Measurements from ENCODE around the gene CNN2.

CNN2 gene

GRCh38 chr19:1025960-1026782 is at the start of gene CNN2:
Gene CNN2 (plus strand): TSS chr19:1026608. CDS start chr19:1026662, 54 bp downstream.
- no peak for FAIRE-seq

GRCh38 chr19:977058-977464 is 49.3 kb upstream of the CNN2 start:
- no peak for TF ChIP-seq CTCF (IDR thresholded peaks at IDR 0.05; ENCODE audit: insufficient read depth, missing control alignments)
- DNase-seq (ENCODE audit: insufficient read length, low spot score), result no peak
- no peak for FAIRE-seq

More at GRCh38 chr19:1025960-1026782, at the start of gene CNN2:
- TF ChIP-seq CTCF (IDR thresholded peaks at IDR 0.05; ENCODE audit: insufficient read depth, missing control alignments), result no peak
- DNase-seq (ENCODE audit: insufficient read length, low spot score), result peak; percentile 91

GRCh38 chr19:979318-979741 is 47.1 kb upstream of the CNN2 start:
- FAIRE-seq (no peak), DNase-seq (ENCODE audit: insufficient read length, low spot score) (no peak)
- TF ChIP-seq CTCF (IDR thresholded peaks at IDR 0.05; ENCODE audit: insufficient read depth, missing control alignments), result no peak

- TF ChIP-seq CTCF (IDR thresholded peaks at IDR 0.05; ENCODE audit: insufficient read depth, missing control alignments), result no peak
- no peak for FAIRE-seq
- DNase-seq (ENCODE audit: insufficient read length, low spot score), result no peak
Measured at GRCh38 chr19:980133-980998, 46.0 kb upstream of the CNN2 start.

- FAIRE-seq (no peak), DNase-seq (ENCODE audit: insufficient read length, low spot score) (peak; percentile 98)
- TF ChIP-seq CTCF (IDR thresholded peaks at IDR 0.05; ENCODE audit: insufficient read depth, missing control alignments), result peak; percentile 82
Measured at GRCh38 chr19:982567-983170, 43.7 kb upstream of the CNN2 start.

GRCh38 chr19:984165-984967 is 42.0 kb upstream of the CNN2 start, which contains the start of gene WDR18:
Gene WDR18 (plus strand): TSS chr19:984345. CDS start chr19:984354, 9 bp downstream.
- no peak for FAIRE-seq
- no peak for TF ChIP-seq CTCF (IDR thresholded peaks at IDR 0.05; ENCODE audit: insufficient read depth, missing control alignments)

More at GRCh38 chr19:984165-984967, 42.0 kb upstream of the CNN2 start, which contains the start of gene WDR18:
- peak; percentile 99 for DNase-seq (ENCODE audit: insufficient read length, low spot score)
